ENCODE results near the gene KATNBL1. TPM values are rescaled to one million over a fixed set of nuclear protein-coding genes. Genes with fewer than 3 reads are reported as not detected.

The KATNBL1 gene, protein sequence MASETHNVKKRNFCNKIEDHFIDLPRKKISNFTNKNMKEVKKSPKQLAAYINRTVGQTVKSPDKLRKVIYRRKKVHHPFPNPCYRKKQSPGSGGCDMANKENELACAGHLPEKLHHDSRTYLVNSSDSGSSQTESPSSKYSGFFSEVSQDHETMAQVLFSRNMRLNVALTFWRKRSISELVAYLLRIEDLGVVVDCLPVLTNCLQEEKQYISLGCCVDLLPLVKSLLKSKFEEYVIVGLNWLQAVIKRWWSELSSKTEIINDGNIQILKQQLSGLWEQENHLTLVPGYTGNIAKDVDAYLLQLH
- total RNA-seq = 25.3 TPM
- polyA plus RNA-seq = 10 to 100 TPM; 25.4 to 36.3 (median 28.2) TPM

DNA sequence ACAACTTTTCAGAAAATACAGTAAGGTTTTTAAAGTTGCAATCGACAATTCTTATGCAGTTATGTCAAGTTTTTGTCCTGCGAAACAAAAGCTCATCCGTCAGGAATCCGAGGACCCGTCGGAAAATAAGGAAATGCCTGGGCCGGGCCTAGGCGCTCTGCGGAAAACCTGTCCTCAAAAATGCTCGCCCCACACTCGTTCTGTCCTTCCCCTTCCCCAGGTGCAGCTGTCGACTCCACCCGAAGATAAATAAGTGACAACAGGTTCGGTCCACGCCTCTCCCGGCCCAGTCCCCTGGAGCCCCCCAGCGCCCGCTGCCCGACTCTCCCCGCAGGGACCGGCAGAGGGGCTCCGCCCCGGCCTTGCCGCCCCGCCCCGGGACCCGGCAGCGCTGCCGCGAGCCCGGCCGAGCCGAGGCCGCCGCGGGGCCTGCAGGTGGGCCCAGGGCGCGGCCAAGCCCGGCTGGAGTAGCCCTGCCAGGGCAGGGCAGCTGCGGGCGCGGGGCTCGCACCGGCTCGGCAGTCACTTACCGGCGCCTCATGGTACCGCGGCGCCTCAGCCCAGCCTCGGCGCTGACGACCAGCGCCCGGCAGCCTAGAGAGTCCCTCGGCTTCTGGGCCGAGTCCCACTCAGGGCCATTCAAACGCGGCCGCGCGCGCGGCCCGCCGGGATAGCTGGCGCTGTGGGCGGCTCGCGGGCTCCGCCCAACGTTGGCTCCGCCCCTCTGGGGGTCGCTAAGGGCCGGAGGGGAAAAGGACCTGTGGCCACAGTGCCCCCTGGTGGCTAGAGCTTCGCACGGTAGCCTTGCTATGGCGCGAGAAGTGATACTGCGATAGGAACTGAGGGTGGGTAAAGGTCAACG, at the start of gene KATNBL1:
Gene KATNBL1 (minus strand): TSS at position 676 of the 862 bp plus-strand sequence. CDS start 46,420 bp downstream, outside the sequence.
- peak within 1 kb of the TSS; percentile 75 to 91 (median 82) for H3K27ac Mint-ChIP-seq
- Histone ChIP-seq H3K4me1 (ENCODE audit: control insufficient read depth, insufficient read depth, low read length, poor library complexity, severe bottlenecking) (peaks cover 20% of the 10 kb centered on the region), H3K36me3 (ENCODE audit: control insufficient read depth, insufficient read depth, low read length) (no peaks in the 10 kb centered on the region), H3K27me3 (ENCODE audit: control insufficient read depth, insufficient read depth, low read length) (no peaks in the 10 kb centered on the region), H3K9me3 (ENCODE audit: control insufficient read depth in 2 of 2, low read length in 2 of 2) (no peaks in the 10 kb centered on the region), H3K4me3 (ENCODE audit: low read depth, low read length) (peak within 1 kb of the TSS; percentile 80), H3K27ac (ENCODE audit: insufficient read depth, low read length, poor library complexity, severe bottlenecking) (peak within 1 kb of the TSS; percentile 61)
- DNase-seq (peak; percentile 90 to 95 (median 91)), ATAC-seq (ENCODE audit: low read depth in 2 of 2) (peak; percentile 93 to 94)
- peaks cover 5% of the 10 kb centered on the region for H3K27me3 Mint-ChIP-seq
- peak within 1 kb of the TSS; percentile 90 to 97 (median 92) for H3K4me3 Mint-ChIP-seq
- H3K9me3 Mint-ChIP-seq = no peaks in the 10 kb centered on the region
- peaks cover 15 to 24% (median 19%) of the 10 kb centered on the region in 4 donors for H3K4me1 Mint-ChIP-seq
- H3K36me3 Mint-ChIP-seq = peaks cover 7% of the 10 kb centered on the region

DNA sequence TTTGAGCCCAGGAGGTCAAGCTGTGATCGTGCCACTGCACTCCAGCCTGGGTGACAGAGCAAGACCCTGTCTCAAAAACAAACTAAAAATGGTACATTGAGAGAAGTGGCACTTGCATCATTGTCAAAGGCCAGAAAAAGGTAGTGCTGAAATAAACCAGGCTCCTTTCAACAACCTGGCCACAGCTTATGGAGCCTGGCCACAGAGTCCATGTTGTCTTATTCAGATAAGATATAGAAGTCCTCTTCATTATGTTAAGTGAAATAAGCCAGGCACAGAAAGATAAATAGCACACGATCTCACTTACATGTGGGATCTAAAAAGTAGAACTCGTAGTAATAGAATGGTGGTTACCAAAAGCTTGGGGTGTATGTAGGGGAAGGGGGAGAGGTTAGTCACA, 49.7 kb upstream of the KATNBL1 start:
- Histone ChIP-seq H3K9me3 (ENCODE audit: control insufficient read depth in 2 of 2, low read length in 2 of 2) (no peaks in the 10 kb centered on the region), H3K4me3 (ENCODE audit: low read depth, low read length) (no peak overlapping the region), H3K27me3 (ENCODE audit: control insufficient read depth, insufficient read depth, low read length) (no peaks in the 10 kb centered on the region), H3K36me3 (ENCODE audit: control insufficient read depth, insufficient read depth, low read length) (peaks cover 62% of the 10 kb centered on the region), H3K27ac (ENCODE audit: insufficient read depth, low read length, poor library complexity, severe bottlenecking) (no peak overlapping the region), H3K4me1 (ENCODE audit: control insufficient read depth, insufficient read depth, low read length, poor library complexity, severe bottlenecking) (no peaks in the 10 kb centered on the region)
- DNase-seq (no peak), ATAC-seq (ENCODE audit: low read depth in 2 of 2) (no peak)
- Mint-ChIP-seq H3K9me3 (no peaks in the 10 kb centered on the region), H3K4me3 (no peak overlapping the region), H3K36me3 (peaks cover 39% of the 10 kb centered on the region), H3K27me3 (no peaks in the 10 kb centered on the region), H3K27ac (peak overlapping the region in 1 of 3 donors; percentile 97), H3K4me1 (peaks cover 0 to 15% (median 14%) of the 10 kb centered on the region in 4 donors)

DNA sequence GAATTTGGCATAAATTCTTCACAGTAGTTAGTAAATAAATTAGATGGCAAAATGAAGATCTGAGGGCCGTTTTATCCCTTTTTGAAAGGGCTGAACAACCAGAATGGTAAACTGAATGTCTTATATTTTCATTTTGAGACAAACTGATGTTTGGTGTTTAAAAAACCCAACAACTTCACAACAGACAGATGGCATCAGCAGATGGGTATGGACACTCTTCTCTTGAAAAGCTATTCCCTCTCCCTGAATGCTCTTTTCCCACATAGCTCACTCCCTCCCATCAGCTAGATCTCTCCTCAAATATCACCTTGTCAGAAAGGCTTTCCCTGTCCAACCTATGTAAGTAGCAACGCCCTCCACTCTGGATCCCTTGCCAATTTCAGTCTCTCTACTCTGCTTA, 48.3 kb upstream of the KATNBL1 start:
- peaks cover 74% of the 10 kb centered on the region for H3K36me3 ChIP-seq (ENCODE audit: control insufficient read depth, insufficient read depth, low read length)
- H3K4me3 Mint-ChIP-seq = no peak overlapping the region
- no peaks in the 10 kb centered on the region for H3K9me3 ChIP-seq (ENCODE audit: control insufficient read depth in 2 of 2, low read length in 2 of 2)
- H3K9me3 Mint-ChIP-seq = no peaks in the 10 kb centered on the region
- ATAC-seq (ENCODE audit: low read depth in 2 of 2) (no peak), DNase-seq (no peak)
- peak overlapping the region; percentile 29 for H3K27ac ChIP-seq (ENCODE audit: insufficient read depth, low read length, poor library complexity, severe bottlenecking)
- H3K4me1 Mint-ChIP-seq = peaks cover 0 to 15% (median 6%) of the 10 kb centered on the region in 4 donors
- H3K4me1 ChIP-seq (ENCODE audit: control insufficient read depth, insufficient read depth, low read length, poor library complexity, severe bottlenecking) = no peaks in the 10 kb centered on the region
- H3K36me3 Mint-ChIP-seq = peaks cover 48% of the 10 kb centered on the region
- H3K4me3 ChIP-seq (ENCODE audit: low read depth, low read length) = no peak overlapping the region
- peak overlapping the region; percentile 0 to 76 (median 0) for H3K27ac Mint-ChIP-seq
- H3K27me3 Mint-ChIP-seq = no peaks in the 10 kb centered on the region
- no peaks in the 10 kb centered on the region for H3K27me3 ChIP-seq (ENCODE audit: control insufficient read depth, insufficient read depth, low read length)

DNA sequence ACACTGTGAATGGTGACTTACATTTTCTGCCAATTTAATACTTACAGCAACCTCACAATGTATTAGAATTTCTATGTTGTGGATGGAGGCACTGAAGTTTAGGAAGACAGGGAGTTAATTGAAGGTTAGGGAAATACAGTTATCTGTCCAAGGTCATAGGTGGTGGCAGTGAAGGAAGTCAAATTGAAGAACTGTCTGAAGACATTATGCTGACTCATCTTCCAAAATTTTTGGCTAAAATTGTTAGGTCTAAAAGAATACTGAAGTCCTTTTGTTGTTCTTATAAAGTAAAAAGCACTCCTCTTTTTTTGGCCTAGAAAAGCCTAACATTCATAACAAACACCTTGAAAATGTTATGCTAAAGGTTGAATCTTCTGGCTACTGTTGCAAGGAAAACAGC, 42.6 kb upstream of the KATNBL1 start:
- no peaks in the 10 kb centered on the region for H3K27me3 ChIP-seq (ENCODE audit: control insufficient read depth, insufficient read depth, low read length)
- DNase-seq = no peak
- H3K4me1 ChIP-seq (ENCODE audit: control insufficient read depth, insufficient read depth, low read length, poor library complexity, severe bottlenecking) = no peaks in the 10 kb centered on the region
- ATAC-seq (ENCODE audit: low read depth in 2 of 2) = no peak
- H3K36me3 Mint-ChIP-seq = peaks cover 62% of the 10 kb centered on the region
- no peak overlapping the region for H3K27ac ChIP-seq (ENCODE audit: insufficient read depth, low read length, poor library complexity, severe bottlenecking)
- H3K9me3 ChIP-seq (ENCODE audit: control insufficient read depth in 2 of 2, low read length in 2 of 2) = no peaks in the 10 kb centered on the region
- H3K9me3 Mint-ChIP-seq = no peaks in the 10 kb centered on the region
- H3K4me3 ChIP-seq (ENCODE audit: low read depth, low read length) = no peak overlapping the region
- no peak overlapping the region for H3K4me3 Mint-ChIP-seq
- H3K27ac Mint-ChIP-seq = no peak overlapping the region
- no peaks in the 10 kb centered on the region for H3K27me3 Mint-ChIP-seq
- H3K4me1 Mint-ChIP-seq = peaks cover 0 to 12% (median 7%) of the 10 kb centered on the region in 4 donors
- H3K36me3 ChIP-seq (ENCODE audit: control insufficient read depth, insufficient read depth, low read length) = peaks cover 97% of the 10 kb centered on the region

DNA sequence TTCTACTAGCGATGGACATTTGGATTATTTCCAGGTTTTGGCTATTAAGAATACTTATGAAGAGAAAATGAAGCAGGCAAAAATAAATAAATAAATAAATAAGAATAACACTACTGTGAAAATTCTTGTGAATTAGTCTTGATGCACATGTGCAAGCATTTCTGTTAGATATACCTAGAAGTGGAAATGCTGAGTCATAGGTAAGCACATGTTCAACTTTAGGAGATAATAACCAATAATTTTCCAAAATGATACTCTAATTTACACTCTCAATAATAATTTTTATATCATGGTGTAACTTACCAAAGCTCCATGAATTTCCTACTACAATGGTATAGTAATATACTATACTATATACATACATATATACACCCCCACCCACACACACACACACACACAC, 38.3 kb upstream of the KATNBL1 start:
- peaks cover 95% of the 10 kb centered on the region for H3K36me3 ChIP-seq (ENCODE audit: control insufficient read depth, insufficient read depth, low read length)
- Mint-ChIP-seq H3K9me3 (no peaks in the 10 kb centered on the region), H3K4me3 (no peak overlapping the region), H3K4me1 (peaks cover 0 to 5% (median 2%) of the 10 kb centered on the region in 4 donors), H3K27me3 (no peaks in the 10 kb centered on the region), H3K36me3 (peaks cover 41% of the 10 kb centered on the region), H3K27ac (peak overlapping the region in 1 of 3 donors; percentile 98)
- H3K27ac ChIP-seq (ENCODE audit: insufficient read depth, low read length, poor library complexity, severe bottlenecking) = no peak overlapping the region
- H3K4me1 ChIP-seq (ENCODE audit: control insufficient read depth, insufficient read depth, low read length, poor library complexity, severe bottlenecking) = no peaks in the 10 kb centered on the region
- ATAC-seq (ENCODE audit: low read depth in 2 of 2) = no peak
- no peaks in the 10 kb centered on the region for H3K27me3 ChIP-seq (ENCODE audit: control insufficient read depth, insufficient read depth, low read length)
- no peak overlapping the region for H3K4me3 ChIP-seq (ENCODE audit: low read depth, low read length)
- DNase-seq = no peak
- H3K9me3 ChIP-seq (ENCODE audit: control insufficient read depth in 2 of 2, low read length in 2 of 2) = no peaks in the 10 kb centered on the region

DNA sequence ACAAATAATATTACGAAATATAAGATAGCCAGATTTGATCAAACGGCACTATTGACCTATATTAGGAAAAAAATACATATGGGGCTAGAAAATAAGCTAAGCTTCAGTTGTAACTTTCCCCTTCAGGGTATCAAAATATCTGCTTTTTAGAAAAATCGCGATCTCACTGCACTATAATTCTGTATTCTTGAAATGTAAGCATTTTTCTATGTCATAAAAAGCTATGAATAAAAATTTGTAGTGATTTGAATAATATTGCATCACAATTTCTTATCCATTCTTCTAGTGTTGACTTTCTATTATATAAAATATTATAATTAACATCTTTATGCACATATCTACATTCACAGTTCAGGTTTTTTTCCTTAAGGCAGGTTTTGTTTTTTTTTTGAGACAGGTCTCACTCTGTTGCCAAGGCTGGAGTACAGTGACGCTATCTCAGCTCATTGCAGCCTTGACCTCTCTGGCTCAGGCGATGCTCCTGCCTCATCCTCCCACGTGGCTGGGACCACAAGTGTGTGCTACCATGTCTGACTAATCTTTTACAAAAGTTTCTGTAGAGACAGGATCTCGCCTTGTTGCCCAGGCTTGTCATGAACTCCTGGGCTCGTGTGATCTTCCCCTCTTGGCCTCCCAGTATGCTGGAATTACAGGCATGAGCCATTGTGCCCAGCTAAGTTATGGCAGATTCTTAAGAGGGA, 36.5 kb upstream of the KATNBL1 start:
- H3K27me3 Mint-ChIP-seq = no peaks in the 10 kb centered on the region
- no peak overlapping the region for H3K4me3 Mint-ChIP-seq
- Histone ChIP-seq H3K27ac (ENCODE audit: insufficient read depth, low read length, poor library complexity, severe bottlenecking) (no peak overlapping the region), H3K9me3 (ENCODE audit: control insufficient read depth in 2 of 2, low read length in 2 of 2) (no peaks in the 10 kb centered on the region), H3K4me3 (ENCODE audit: low read depth, low read length) (no peak overlapping the region), H3K4me1 (ENCODE audit: control insufficient read depth, insufficient read depth, low read length, poor library complexity, severe bottlenecking) (no peaks in the 10 kb centered on the region), H3K36me3 (ENCODE audit: control insufficient read depth, insufficient read depth, low read length) (peaks cover 85% of the 10 kb centered on the region), H3K27me3 (ENCODE audit: control insufficient read depth, insufficient read depth, low read length) (no peaks in the 10 kb centered on the region)
- H3K27ac Mint-ChIP-seq = no peak overlapping the region
- no peak for DNase-seq
- peaks cover 3 to 10% (median 6%) of the 10 kb centered on the region in 4 donors for H3K4me1 Mint-ChIP-seq
- no peak for ATAC-seq (ENCODE audit: low read depth in 2 of 2)
- peaks cover 37% of the 10 kb centered on the region for H3K36me3 Mint-ChIP-seq
- H3K9me3 Mint-ChIP-seq = no peaks in the 10 kb centered on the region

DNA sequence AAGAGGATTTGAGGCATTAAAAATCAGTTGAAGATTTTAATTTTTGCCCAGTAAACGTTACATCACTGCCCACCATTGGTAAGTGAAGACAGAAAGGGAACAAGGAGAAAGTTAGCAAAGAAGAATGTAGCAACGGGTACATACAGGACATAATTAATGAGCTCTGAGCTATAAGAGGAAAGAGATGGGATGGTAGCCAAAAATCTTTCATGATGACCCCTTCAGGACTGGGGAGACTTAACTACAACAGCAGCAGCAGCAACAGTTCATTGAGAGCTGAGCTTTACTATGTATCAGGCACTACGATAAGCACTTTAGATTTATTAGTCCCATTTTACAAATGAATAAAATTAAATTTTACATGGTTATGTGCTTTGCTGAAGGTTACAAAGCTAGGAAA, 33.3 kb upstream of the KATNBL1 start:
- Histone ChIP-seq H3K4me3 (ENCODE audit: low read depth, low read length) (no peak overlapping the region), H3K9me3 (ENCODE audit: control insufficient read depth in 2 of 2, low read length in 2 of 2) (no peaks in the 10 kb centered on the region), H3K27me3 (ENCODE audit: control insufficient read depth, insufficient read depth, low read length) (no peaks in the 10 kb centered on the region), H3K4me1 (ENCODE audit: control insufficient read depth, insufficient read depth, low read length, poor library complexity, severe bottlenecking) (no peaks in the 10 kb centered on the region), H3K36me3 (ENCODE audit: control insufficient read depth, insufficient read depth, low read length) (peaks cover 81% of the 10 kb centered on the region), H3K27ac (ENCODE audit: insufficient read depth, low read length, poor library complexity, severe bottlenecking) (no peak overlapping the region)
- Mint-ChIP-seq H3K4me1 (peaks cover 5 to 10% (median 5%) of the 10 kb centered on the region in 4 donors), H3K9me3 (no peaks in the 10 kb centered on the region), H3K27me3 (no peaks in the 10 kb centered on the region), H3K36me3 (peaks cover 40% of the 10 kb centered on the region), H3K27ac (peak overlapping the region in 1 of 3 donors; percentile 70), H3K4me3 (no peak overlapping the region)
- no peak for DNase-seq
- ATAC-seq (ENCODE audit: low read depth in 2 of 2) = no peak
